Cardiac septum (tissue), 1 donor: Measurements from ENCODE around the gene PEX12. TPM values are rescaled to one million over a fixed set of nuclear protein-coding genes. Genes with fewer than 3 reads are reported as not detected.
"Not testable (repeated sequence)": the region's sequence is repeated elsewhere in the genome, so short reads cannot be mapped to it uniquely, and the experiment has no call there.

Experiments used
- DNase-seq: peaks from one replicate; pipeline ENCODE4 v3.0.0-alpha.2; 2020; ENCODE audit warnings: low spot score
- intact Hi-C: fragments of 100-400 bp; cut with DNase I; formaldehyde crosslinking; loops from one replicate; pipeline ENCODE4 v1.14.0; 2022
- total RNA-seq: library from RNA; stranded (reverse); fragmentation: NEBNext Ultra II Directional; extraction: Animal tissue kit (Norgen Biotek cat#: 25700); gene quantifications from one replicate; pipeline ENCODE4 v1.2.1, GENCODE V29; 2021
- donor health status: DM: no; HTN: no; CAD: no.

PEX12 gene
- total RNA-seq, 1 donor from 2014 or later: 9.2 TPM

DNA sequence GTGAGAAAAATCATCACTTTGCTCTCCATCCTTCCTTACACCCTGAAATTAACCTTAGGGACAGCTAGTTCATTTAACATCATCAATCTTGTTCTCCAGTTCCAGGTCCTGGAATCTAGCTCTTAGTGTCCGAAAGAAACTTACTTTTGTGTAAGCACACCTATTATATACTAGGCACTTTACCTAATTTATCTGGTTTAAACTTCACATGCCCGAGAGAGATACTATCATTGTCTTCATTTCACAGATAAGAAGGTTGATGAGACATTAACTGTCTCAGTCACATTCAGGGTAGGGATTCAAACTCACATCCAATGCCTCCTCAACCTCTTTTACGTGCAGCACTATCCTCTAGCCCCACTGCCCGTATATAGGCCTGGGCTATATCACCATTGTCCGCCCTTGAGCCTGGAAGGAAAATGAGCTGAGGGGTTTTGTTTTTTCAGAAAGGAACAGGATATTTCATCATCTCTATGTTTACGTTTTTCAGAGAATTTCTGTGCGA lies 8.2 kb upstream of the PEX12 start:
- no peak for DNase-seq
- intact Hi-C loops: loop anchor here (1.0 kb wide), 1 partner anchor 8 kb away; the partner anchor contains the start of gene PEX12

DNA sequence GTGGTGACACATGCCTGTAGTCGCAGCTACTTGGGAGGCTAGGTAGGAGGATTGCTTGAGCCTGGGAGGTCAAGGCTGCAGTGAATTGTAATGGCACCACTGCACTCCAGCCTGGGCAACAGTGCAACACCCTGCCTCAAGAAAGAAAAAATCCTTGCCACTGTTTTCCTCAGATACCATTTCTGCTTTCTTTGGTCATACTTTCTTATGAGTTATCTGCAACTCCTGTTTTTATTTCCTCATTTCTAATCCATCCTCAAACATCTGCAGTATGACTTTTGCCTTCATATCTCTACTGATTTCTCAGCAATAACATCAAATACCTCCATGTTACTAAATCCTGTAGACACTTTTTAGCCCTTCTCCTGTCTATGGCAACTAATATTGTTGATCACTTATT lies 5.7 kb upstream of the PEX12 start:
- intact Hi-C loops: no loop called here
- DNase-seq: no peak

DNA sequence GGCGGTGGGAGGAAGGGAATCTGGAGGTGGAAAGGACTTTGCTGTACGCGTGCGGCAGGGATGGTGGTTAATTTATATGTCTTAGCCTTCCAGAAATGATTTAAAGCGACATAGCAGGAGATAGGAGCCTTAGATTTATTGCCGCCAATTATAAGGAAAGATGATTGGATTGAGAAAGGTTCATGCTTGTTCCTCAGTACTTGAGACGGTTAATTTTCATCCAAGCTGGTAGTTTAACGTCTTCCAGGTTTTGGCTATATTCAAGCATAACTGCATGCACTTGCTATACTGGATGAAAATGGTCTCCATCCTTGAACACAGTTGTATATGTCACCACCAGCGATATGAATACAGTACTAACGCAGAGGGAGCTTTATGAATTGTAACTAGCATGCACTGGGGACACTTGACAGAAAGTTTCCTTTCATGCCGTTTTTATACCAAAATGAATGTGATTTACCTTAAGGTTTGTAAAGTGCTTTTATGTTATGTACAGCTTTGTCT lies 610 bp upstream of the PEX12 start:
- intact Hi-C loops: loop anchor here (1.0 kb wide), 1 partner anchor 8 kb away; the partner anchor contains the start of gene AP2B1

DNA sequence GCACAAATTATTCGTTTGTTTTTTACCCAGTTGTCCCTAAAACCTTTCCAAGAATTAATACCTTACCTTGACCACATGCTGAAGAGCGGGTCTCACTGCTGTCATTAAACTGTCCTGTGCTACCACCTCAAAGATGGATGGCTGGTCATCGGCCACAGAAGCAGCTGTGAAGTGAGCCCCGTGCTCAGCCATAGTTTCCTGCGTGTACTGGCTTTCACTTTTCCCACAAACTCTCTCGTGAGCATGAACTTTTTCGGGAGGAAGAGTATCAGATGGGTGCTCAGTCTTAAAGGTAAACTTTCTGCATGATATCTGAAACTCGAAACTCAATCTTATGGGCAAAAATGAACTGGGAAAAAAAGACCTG lies 558 bp downstream of the PEX12 start:
- intact Hi-C loops: loop anchor here (1.0 kb wide), 1 partner anchor 9 kb away; the partner anchor contains the start of gene AP2B1
- no peak for DNase-seq

More for the DNA sequence above, 610 bp upstream of the PEX12 start:
- no peak for DNase-seq

DNA sequence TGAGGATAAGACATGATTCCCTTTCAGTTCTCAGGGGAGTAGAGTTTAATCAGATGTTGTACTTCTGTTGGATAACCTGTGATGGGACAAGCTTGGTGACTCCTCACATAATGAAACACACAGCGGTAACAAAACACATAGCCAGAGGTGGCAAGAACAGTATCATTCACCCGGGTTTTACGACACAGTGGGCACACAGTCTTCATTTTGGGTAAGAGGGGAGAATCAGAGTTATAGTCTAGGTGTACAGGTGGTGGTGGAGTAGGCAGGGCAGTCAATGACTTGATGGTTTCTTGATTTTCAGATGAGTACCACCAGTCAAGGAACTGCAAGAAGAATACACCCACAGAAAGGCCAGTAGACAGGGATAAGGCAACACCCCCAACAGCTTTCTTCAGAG lies 2.6 kb downstream of the PEX12 start:
- no peak for DNase-seq
- intact Hi-C loops: no loop called here

DNA sequence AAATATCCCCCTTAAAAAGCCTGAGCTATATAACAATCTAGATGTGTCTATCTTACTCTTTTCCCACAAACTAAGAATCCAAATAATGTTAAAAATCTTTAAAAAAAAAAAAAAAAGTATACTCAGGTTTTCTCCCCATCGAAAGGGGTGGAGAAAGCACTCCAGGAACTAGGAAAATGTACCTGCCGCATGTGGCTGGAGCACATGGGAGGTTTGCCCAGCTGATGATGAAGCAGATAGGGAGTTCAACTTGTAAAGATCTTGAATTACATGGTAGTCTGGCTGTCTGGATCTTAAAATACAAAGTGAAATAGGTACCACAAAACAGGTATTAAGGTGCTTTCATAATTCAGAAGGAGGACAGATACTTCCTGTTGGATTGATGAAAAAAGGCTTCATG lies 9.0 kb downstream of the PEX12 start:
- no peak for DNase-seq
- intact Hi-C loops: no loop called here

DNA sequence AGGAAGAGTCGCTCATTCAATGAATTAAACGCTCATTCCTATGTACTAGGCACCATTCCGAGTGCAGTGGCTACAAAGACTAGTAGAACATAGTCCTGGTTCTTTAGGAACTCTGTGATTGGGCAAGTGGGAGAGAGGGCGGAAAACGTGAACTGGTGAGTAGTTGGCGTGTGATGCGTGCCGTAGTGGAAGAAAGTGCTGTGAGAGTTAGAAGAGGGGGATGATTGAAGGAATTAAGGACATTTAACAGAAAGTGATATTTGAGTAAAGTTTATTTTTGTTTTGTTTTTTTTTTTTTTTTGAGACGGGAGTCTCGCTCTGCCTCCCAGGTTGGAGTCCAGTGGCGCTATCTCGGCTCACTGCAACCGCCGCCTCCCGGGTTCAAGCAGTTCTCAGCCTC lies 9.8 kb downstream of the PEX12 start:
- intact Hi-C loops: no loop called here
- no peak for DNase-seq

DNA sequence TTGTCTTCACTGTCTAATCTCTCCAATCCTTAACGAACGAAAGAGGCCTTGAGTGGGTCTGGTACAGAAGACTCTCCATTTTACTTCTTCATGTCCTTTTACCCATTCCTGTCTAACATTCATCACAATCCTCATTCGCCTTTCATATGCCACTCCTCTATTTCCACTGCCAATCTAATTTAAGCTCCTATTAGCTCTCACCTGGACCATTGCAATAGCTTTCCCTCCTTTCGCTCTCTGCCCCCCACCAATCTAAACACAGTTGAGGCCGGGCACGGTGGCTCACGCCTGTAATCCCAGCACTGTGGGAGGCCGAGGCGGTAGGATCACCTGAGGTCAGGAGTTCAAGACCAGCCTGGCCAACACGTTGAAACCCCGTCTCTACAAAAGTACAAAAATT lies 11.4 kb downstream of the PEX12 start:
- no peak for DNase-seq
- intact Hi-C loops: no loop called here

DNA sequence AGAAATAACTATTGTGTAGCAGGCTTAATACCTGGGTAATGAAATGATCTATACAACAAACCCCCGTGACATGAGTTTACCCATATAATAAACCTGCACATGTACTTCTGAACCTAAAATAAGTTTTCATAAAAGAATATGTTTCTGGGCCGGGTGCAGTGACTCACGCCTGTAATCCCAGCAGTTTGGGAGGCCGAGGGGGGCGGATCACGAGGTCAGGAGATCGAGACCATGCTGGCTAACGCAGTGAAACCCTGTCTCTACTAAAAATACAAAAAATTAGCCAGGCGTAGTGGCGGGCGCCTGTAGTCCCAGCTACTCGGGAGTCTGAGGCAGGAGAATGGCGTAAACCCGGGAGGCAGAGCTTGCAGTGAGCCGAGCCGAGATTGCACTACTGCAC lies 15.2 kb downstream of the PEX12 start:
- DNase-seq, intact Hi-C loops: not testable (repeated sequence)

DNA sequence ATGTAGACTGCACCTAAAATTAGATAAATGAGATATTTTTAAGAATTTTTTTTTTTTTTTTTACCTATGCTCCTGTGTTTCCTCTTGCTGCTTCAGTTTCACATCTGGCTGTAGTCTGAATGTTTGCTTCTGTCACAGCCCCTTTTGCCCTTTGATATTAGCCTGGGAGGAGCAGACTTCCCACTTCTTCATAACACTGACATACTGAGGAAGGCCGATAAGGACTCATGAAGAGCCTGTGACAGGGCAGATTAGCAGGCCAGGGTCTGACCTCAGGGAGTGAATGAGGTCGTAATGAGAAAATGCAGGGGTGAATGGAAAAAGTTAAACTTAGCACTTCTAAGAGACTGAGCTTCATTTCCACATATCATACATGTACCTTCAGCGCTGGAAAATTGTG lies 17.7 kb downstream of the PEX12 start, which contains the start of gene SLFN14:
TSS of gene SLFN14 (minus strand) at position 117 of the 400 bp plus-strand sequence. CDS start 2,757 bp downstream, outside the sequence.
- intact Hi-C loops: no loop called here
- DNase-seq: no peak

DNA sequence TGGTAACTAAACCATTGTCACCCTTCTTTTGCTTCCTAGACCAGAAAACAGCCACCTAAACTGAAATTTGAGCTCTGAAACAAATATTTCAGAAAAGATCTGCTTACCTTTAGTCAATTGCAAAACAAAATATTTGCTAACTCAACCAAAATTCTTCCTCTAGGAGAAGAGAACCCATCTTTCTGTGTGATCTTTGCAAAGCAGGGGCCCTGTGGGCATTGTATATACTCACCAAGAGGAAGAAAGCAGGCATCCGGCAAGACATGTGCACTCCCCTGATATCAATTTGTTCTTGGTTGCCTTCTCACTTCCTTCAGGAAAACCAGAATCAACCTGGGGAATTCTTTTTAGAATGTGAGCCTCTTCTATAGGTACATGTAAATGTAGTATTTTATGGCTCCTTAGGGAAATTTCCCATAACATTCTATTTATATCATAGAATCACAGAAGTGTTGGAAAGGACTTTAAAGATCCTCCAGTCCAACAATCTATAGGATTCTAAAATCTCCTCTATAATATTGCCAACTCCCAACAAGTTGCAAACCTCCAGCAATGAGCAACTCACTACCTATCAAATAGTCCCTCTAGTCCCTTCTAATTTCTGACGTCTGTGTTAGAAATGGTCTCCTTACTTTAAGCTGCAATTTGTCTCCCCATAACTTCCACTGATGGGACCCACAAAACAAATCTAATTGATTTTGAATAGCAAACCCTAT lies 18.7 kb downstream of the PEX12 start:
- DNase-seq: no peak
- intact Hi-C loops: no loop called here

DNA sequence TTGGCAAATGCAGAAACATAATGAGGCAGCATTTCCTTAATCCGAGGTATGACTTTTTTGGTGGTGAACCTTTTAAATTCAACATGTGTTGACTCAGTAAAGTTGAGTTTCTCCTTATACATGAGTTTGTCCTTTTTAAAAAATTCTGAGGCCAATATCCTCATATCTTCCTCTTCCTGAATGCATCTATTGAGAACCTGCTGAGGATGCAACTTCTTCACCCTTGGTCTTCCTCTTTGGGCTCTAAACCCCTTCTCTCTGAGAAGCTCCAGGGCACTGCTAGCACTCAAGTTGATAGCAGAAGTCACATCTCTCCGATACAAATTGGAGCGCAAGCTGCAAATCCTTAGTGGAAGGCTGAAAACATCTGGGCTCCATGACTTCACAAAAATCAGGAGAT lies 21.0 kb downstream of the PEX12 start:
- DNase-seq: no peak
- intact Hi-C loops: no loop called here

DNA sequence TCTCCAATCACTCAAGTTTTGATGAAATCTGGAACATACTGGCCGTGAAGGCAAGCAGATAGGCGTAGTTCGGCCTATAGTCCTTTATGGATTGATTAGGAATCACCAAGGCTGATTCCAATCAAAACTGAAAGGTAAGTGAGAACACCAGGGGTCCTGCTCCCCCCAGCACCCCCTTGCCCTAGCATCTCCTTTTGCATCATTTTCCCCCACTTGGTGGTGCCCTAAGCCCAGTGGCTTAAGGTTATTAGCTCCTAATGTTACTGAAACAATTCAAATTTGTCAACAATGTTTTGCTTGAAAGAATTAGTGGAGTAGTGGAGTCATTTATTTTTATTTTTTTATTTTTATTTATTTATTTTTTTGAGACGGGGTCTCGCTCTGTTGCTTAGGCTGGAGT lies 22.7 kb downstream of the PEX12 start:
- intact Hi-C loops: no loop called here
- no peak for DNase-seq

DNA sequence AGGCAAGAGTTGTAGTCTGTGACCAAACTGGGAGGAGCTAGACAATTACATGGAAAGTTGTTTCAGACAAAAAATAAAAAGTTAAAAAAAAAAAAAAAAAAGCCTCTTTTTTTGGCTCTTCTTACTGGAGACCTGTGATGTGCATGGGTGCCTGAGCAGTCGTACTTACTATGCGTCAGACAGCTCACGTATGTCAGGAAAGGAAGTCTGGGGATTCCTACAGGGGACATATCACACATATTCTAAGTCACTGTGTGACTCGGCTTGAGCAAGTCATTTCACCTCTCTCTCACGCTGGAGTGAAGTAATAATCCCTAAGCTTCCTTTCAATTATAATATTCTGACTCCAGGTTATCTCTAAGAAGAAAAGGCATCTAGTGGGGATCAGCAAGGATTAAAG lies 23.7 kb downstream of the PEX12 start:
- intact Hi-C loops: no loop called here
- no peak for DNase-seq

DNA sequence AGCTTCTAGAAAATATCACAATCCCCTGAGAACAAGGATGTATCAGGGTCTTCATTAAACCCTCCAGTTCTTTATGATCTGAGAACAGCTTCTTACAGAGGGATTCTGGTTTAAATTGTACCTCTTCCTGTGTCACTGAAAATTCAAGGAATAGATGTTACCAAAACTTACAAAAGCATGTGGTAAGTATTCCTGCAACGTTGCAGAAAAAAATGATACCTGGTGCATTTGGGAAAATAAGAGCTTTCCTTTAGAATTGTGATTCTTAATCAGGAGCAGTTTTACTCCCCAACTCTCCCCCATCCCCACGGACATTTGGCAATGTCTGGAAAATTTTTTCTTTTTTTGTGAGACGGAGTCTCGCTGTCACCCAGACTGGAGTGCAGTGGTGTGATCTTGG lies 25.1 kb downstream of the PEX12 start:
- no peak for DNase-seq
- intact Hi-C loops: no loop called here

DNA sequence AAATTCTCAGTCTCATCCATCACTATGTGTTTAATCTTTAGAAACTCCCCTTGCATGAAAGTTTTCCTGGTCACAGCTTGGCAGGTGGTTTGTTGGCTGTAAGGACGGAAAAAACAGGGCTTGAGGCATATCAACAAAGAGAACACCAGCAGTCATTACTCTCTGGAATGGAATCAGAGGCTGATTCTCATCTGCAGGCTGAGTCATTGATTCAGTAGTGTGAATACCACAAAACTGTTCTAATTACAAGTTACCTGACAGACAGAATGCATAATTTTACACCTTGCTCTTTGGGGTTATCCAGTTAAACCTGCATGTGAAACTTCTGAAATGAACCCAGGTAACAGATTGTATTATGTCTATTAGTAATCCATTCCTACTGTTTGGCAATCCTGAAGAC lies 29.4 kb downstream of the PEX12 start:
- DNase-seq: no peak
- intact Hi-C loops: no loop called here

DNA sequence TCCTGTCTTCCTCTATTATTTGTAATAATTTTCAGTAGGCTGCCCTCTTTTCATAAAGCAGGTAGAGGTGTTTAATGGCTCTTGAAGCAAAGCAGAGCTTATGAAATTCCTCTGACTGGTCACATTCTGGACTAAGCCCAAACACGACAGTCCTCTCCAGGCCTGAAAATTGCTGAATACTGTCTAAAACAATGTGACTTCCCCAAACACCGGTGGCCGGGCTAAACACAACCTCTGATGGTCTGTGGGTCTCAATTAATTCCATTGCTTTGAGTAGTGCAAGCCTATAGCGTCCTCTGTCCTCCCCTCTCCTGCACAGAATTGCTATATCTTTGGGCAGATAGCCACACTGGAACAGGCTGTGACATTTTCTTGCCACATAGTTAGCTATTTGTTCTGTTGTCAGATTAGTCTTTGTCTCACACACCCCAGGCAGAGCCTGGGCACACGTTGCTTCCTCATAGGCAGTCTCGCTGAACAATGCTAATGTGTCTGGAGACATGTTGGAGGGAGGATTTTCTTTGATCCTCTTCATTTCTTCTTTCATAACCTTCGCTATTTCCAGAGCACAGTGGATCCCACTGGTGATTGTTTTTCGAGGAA lies 30.1 kb downstream of the PEX12 start:
- intact Hi-C loops: no loop called here

DNA sequence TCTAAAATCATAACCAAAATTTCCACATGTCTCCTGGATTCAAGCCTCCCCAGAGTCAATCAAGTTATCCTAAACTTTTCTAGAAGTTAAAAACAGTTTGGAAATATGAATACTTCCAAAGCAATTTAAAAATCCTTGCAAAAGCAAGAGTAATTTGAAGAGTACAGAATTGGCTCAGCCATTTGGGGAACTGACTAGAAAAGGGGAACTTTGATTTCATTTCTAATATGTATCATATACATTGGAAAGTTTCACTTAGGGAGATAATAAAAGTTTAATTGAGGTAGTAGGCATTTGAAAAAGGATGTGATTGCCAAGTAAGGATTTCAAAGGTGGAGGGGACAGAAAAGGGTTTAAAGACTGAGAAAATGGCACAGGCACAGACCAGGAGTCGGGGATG lies 31.9 kb downstream of the PEX12 start:
- intact Hi-C loops: no loop called here
- DNase-seq: no peak

More for the DNA sequence above, 30.1 kb downstream of the PEX12 start:
- DNase-seq: no peak

DNA sequence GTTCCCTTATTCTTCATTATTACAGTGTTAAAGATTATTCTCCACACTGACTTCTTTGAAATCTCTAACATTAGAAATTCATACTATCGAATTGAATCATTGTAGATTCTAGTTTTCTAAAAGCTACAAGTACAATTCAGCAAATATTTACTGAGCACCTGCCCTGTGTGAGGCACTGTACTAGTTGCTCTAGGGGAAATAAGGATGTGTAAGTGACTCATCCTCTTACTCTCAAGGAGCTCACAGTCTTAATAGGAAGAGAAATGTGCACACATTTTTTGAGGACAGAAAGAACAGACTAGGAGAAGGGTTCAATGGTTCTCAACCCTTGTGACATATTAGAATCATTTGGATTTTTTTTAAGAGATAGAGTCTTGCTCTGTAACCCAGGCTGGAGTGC lies 33.2 kb downstream of the PEX12 start:
- intact Hi-C loops: no loop called here
- DNase-seq: no peak

DNA sequence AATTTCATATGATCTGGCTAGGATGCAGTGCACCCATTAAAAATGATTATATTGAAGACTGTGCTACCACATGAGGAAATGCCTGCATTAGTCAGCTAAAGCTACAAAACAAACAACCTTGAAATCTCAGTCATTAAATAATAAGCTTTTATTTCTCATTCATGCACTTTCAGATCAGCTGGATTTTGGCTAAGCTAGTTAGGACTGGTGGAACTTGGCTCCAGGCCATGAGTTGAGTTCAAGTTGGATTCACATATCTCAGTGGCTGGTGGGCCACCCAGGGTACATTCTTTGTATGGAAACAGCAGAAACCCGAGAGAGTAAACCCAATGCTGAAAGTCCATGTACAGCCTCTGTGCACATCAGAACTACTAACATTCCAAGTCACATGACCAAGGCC lies 34.5 kb downstream of the PEX12 start:
- intact Hi-C loops: no loop called here
- DNase-seq: no peak

DNA sequence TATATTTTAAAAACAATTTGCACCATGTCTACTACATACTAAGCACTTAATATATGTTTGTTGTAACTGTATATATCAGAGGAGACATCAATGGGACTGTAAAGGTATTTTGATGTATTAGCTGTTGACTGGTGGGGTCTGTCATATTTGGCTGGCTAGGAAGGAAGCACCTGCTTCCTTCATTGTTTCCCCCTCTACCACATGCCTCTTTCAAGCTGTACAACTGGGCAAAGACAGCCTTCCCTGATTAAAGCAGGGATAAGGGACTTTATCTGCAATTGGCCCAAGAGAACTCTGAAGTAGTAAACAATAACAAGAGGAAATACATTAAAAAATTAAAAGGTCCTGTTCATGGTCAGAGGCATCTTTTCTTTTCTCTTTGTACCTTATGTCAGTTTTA lies 35.4 kb downstream of the PEX12 start:
- no peak for DNase-seq
- intact Hi-C loops: no loop called here
